AG09319 (cell line): Measurements from ENCODE around the gene TMEM61.

Source experiments
- DNase-seq: peaks from one replicate; pipeline ENCODE4 v3.0.0-alpha.2; 2010; ENCODE audit warnings: low read depth; ENCODE audit errors: extremely low read depth
- CTCF ChIP-seq: IDR thresholded peaks from 2 replicates; pipeline ENCODE4 v1.5.1; 2011; ENCODE audit warnings: low read depth, mild to moderate bottlenecking, inconsistent platforms, low read length, moderate library complexity

TMEM61 gene

GRCh38 chr1:54942976-54943375 is 37.5 kb upstream of the TMEM61 start:
- no peak for TF ChIP-seq CTCF

GRCh38 chr1:54944610-54945392 is 35.6 kb upstream of the TMEM61 start:
- peak; percentile 66 for DNase-seq
- TF ChIP-seq CTCF, result peak; percentile 81

More at GRCh38 chr1:54942976-54943375, 37.5 kb upstream of the TMEM61 start:
- DNase-seq, result no peak

- DNase-seq, result no peak
- no peak for TF ChIP-seq CTCF
Measured at GRCh38 chr1:54945393-54945936, 35.0 kb upstream of the TMEM61 start.

GRCh38 chr1:54947540-54947939 is 32.9 kb upstream of the TMEM61 start:
- TF ChIP-seq CTCF, result no peak
- DNase-seq, result no peak

GRCh38 chr1:54949053-54949452 is 31.4 kb upstream of the TMEM61 start:
- TF ChIP-seq CTCF, result no peak

GRCh38 chr1:54950006-54950368 is 30.4 kb upstream of the TMEM61 start:
- TF ChIP-seq CTCF, result no peak
- DNase-seq, result no peak

More at GRCh38 chr1:54949053-54949452, 31.4 kb upstream of the TMEM61 start:
- no peak for DNase-seq

GRCh38 chr1:54950369-54951163 is 29.9 kb upstream of the TMEM61 start:
- peak; percentile 70 for TF ChIP-seq CTCF
- peak; percentile 77 for DNase-seq
